Nucleus accumbens (tissue), 56 donors: ENCODE data around the gene USH2A.

Experiments used
- DNase-seq, 56 donors: peaks; one replicate each; lab custom pipeline; 2025; lab: John Stamatoyannopoulos, UW

USH2A gene

DNA sequence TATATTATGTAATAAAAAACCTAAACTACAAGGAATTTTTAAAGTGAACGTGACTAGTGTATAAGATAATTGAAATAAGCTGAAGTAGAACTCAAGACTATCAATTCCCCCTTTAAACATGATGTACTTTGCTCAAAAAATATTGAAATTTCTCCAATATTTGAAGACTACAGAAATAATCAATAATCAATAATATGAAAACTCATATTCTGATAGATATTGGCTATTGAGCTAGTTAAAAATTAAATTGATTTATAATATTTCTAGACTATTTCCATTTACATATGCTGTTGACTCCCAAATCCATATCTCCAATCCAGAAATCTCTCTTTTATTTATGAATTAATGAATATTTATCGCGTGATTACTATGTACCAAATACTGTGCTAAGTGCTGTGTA is 133.2 kb downstream of the USH2A start:
- DNase-seq, result no peak

- DNase-seq, result no peak
Observed at GRCh38 chr1:216285052-216285451, 138.2 kb downstream of the USH2A start.

DNA sequence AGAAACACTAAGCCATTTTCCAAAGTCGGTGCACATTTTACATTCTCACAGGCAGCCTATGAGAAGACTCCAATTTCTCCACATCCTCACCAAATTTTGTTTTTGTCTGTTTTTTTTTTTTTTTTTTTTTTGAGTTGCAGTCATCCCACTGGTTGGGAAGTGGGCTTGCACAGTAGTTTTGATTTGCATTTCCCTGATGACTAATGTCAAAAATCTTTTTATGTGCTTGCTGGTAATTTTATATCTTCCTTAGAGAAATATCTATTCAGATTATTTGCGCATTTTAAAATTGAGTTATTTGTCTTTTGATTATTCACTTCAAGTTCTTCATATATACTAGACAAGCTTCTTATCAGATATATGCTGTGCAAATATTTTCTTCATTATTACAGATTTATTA is 141.5 kb downstream of the USH2A start:
- no peak for DNase-seq

- DNase-seq, result no peak
Observed at GRCh38 chr1:216270086-216270773, 153.0 kb downstream of the USH2A start.

DNA sequence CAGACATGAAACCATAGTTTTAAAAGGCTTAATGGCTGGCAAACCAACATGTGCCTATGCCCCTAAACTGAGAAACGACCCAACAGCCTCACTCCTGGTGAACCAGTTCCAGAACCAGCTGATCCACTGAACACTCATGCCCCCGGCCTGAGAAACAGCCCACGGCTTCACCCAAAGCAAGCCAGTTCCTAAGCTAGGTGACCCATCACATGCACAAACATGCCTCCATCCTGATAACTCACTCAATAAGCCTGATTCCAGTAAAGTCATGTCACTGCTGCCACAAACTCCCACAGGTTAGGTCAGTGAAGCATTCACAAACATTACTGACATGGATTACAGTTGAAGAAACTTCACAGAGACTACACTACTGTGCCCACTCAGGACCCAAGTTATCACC is 161.6 kb downstream of the USH2A start:
- DNase-seq, result no peak

GRCh38 chr1:216258856-216259255 is 164.4 kb downstream of the USH2A start:
- no peak for DNase-seq

DNA sequence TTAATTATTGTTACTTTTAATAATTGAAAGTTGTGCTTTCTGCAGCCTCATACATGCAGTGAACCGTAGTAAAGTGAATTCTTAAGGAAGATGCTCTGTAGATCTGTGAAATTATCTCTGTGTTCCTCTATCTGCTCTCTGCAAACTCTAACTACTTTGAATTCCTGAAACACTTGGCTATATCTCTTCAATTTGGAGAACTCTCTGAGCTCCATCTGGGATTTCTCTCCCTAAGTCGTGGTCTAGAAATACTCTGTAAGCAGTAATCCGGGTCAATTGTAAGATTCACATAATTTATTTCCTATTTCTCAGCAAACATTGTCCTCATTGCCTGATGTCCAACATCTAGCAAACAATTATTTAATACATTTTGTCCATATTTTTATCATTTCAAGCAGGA is 164.9 kb downstream of the USH2A start:
- DNase-seq, result no peak

DNA sequence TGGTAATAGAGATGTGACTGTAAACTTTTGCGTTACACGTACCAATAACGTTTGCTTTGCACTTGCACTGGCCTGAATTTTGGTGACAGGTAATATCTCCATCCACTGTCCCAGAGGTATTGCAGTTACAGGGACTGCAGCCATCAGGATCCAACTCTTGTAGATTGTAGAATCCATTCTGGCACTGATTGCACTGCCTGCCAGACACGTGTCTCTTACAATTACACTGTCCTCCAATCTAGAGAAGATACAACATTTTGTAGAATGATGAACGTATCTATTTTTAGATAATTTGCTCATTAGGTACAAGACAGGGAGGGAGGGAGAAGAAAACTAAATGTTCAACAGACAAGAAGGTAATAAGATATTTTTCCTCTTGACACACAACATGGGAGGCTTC is 172.4 kb downstream of the USH2A start:
- no peak for DNase-seq

DNA sequence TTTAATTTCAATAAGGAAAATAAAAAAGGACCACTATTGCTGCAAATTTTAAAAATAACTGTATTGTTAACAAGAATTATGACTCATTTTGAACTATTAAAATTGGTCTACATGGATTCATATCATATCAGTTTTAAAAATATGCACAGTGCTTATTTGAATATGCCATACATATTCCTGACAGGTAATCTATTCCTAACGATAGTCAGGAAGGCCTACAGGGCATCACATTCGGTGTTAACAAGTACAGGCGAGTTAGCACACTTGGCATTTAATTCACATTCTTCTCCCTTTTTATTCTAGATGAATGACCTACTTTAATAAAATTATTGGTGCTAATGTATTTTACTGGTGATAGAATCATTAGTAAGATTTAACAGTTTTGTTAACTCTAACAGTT is 174.6 kb downstream of the USH2A start:
- no peak for DNase-seq

- no peak for DNase-seq
Observed at GRCh38 chr1:216247937-216248336, 175.3 kb downstream of the USH2A start.

DNA sequence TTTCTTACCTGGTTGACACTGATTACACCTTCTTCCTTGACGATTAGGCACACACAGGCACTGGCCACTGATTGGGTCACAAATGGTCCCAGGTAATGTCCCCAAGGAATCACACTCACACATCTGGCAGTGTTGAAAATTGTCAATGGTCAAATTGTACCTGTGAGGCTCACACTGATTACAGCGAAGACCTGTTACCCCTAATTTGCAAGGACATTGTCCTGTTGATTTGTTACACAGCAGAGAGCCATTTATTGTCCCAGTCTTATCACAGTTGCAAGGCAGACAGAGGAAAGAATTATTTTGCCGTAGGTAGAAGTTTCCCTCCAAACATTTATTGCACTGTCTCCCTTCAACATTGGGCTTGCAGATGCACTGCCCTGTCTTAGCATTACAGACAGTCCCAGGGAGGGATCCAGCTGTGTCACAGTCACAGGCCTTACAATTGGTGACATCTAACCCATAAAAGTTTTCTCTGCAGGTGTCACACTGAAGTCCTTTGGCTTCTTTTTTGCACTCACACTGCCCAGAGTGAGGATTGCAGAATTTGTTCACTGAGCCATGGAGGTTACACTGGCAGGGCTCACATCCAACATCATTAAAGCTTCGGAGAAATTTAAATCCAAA is 176.6 kb downstream of the USH2A start:
- DNase-seq, result no peak

DNA sequence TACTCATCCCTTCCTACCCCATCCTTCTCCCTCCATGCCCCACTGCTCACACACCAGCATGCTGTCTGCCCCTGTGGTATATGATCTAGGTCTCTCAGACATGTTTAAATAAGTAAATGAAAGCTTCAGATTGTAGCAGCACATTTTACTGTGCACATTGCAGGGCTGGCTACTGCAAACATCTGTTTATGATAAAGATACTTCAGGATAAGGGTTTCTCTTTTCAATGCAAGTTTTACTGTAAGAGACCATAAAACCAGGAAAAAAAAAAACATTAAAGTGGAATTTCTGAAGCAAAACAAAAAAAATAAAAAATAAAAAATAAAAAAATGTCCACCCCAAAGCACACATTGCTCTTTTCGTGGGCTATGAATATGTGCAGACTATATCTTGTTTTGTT is 184.4 kb downstream of the USH2A start:
- no peak for DNase-seq

DNA sequence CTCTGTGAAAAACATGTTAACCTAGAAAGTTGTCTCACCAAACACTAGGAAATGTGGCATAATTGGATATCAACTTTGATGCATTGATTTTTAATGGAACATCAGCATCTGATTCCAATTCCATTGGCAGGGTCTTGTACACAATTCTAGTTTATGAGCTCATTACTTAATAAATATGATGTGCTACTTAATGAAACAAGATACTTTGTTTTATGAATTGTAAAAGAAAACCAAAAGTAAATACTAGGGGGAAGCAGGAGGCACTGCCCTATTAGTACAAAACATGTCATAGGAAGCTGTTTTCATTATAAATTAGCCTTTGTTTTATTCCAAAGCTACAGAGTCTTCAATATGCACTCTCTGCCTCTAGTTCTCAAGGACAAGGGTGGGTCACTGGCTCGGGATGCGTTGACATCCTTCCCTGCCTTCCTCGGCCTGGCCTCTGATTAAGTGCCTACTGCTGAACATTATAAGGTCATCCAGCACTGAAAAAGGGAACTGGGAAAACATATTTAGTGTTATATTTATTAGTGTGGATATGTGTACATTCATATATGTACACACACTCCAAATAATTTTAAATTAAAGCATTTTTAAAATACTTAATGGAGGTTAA is 185.2 kb downstream of the USH2A start:
- no peak for DNase-seq

- DNase-seq, result no peak
Observed at GRCh38 chr1:216224233-216224632, 199.0 kb downstream of the USH2A start.

- peak in 1 of 56 donors; percentile 0 for DNase-seq
Observed at GRCh38 chr1:216223486-216223885, 199.8 kb downstream of the USH2A start.

DNA sequence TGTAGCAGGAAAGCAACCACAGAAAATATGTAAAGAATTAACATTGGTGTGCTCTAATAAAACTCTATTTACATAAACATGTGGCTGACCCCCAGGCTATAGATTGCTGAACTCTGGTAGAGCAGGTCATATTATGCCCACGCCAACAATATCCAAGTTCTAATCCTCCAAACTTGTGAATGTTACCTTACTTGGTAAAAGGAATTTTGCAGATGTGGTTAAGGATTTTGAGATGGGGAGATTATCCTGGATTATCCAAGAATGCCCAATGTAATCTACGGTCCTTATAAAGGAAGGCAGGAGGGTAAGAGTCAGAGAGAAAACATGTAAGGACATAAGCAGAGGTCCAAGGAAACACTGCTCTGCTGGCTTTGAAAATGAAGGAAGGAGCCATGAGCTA is 201.0 kb downstream of the USH2A start:
- no peak for DNase-seq

DNA sequence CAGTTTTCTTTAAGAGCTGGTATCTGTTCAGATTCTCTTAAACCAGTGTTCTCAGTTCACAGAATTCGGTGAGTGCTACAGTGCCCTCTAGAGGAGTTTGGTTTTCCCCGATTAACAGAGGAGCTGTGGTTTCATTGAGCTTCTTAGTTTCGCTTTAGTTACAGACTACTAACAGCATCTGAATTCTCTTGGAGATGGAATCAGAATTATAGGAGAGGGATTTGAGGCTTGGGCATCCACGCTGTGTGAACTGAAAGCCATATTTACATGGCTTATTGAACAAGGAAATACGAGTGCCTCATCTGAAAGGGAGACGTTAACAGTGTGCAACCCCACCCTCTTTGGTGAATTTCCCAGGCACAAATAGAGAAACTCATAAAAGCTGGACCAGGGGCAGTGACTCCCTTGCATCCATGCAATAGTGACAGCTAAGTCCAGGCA is 202.0 kb downstream of the USH2A start:
- peak in 45 of 56 donors; percentile 1 to 76 (median 25) for DNase-seq

DNA sequence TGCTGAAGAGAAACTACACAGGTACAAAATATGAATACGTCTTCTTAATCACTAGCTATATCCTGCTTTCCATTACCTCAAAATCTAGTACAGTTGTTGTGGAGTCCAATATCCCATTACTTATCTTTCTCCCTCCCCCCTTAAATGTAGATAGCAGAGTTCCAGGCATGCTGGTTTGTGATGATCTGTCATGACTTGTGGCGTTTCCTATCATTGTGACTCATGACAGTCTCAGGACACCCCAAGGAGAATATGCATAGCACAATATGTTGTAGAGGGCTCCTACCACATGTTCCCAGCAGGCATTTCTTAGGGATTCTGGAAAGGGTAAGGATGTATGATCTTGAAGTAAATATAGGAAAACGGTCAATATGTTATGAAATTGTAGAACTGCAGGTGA is 206.9 kb downstream of the USH2A start:
- DNase-seq, result no peak

GRCh38 chr1:216215169-216215568 is 208.1 kb downstream of the USH2A start:
- no peak for DNase-seq

DNA sequence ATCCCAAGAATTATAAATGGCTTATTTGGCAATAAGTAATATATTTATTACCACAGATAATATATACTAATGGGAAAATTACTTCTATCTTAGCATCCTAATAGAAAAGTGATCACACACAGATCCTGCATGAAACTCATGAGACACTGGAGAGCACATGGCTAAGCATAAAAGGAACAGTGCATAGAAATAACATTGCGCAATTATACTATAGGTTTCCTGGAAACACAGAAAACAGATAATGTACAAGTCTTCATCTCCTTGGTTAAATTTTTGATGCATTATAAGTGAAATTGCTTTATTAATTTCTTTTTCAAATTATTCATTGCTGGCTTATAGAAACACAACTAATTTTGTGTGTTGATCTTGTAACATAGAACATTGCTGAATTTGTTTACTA is 210.4 kb downstream of the USH2A start:
- DNase-seq, result no peak

DNA sequence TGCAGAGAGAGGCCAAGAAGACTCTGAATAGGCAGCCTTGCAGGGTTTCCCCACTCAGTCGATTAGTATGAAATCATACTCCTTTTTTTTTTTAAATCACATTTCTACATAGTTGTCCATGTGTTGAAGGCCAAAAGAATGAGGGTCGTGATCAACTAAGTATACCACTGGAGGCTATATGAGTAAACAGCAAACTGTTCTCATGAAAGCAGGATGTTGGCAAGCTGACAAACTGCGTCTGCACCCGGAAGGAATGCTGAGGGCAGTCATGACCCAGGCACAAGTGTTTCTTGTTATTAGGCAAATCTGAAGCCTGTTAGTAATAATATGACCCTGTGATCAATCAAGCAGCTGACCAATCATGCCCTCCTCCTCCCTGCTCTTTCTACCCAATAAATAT is 213.2 kb downstream of the USH2A start:
- no peak for DNase-seq

- DNase-seq, result no peak
Observed at GRCh38 chr1:216209125-216209524, 214.1 kb downstream of the USH2A start.
